GM18870 (cell line): Measurements from ENCODE around the gene IFI6.
"Not testable (repeated sequence)": the region's sequence is repeated elsewhere in the genome, so short reads cannot be mapped to it uniquely, and the experiment has no call there.

ENCODE experiments used
- ATAC-seq: cut with Tn5 transposase; IDR thresholded peaks from one replicate; pipeline ENCODE4 v1.9.1; 2021; ENCODE audit warnings: moderate library complexity; ENCODE audit not compliant: unreplicated experiment

The IFI6 gene

DNA sequence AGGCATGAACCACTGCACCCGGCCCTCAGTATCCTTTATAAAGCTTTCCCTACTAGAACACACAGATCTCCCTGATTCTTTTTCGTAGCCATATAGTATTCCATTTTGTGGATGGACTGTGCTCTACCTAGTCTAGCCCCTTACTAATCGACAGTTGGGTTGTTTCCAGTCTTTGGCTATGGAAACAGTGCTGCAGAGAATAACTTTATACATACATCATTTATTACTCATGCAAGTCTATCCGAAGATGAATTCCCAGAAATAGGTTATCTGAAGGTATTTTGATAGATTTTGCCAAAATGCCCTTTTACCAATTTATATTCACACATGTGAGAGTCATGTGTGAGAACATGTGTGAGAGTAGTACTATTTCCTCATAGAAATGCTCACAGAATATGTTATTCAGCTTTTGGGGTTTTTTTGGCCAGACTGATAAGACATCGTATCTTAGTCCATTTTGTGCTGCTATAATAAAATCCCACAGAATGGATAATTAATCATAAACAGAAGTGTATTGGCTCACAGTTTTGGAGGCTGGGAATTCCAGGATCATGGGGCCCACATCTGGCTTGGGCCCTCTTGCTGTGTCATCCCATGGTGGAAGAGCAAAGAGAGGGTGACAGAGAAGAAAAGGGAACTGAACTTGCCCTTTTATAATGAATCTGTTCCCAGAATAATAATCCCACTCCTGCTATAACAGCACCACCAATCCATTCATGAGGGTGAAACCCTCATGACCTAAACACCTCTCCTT, 19.7 kb downstream of the IFI6 start:
- ATAC-seq = no peak

DNA sequence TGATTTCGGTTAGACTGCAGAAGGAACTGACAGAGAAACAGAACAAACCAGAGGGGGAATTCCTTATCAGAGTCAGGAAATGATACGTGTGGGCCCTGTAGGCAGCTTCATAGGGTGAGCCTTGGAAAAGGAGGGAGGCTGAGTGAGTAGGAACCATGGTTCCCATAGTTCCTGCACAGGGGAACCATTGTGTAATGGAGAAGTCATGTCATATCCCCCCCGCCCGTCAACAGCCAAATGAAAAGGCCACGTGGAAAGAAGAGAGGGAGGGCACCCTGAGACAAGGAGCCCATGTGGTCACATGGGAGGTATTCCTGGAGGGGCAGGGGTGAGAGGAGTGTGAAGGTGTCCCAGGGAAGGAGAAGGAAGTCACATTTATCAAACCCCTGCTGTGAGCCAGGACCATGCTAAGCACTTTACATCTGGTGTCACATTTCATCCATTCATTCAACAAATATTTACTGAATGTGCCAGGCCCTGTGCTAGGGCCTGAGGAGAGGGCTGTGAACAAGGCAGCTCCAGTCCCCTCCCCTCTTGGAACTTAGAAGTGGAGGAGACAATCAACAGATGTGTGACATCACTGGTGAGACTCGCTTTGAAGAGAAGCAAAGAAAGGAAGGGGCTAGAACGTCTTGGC, 21.3 kb downstream of the IFI6 start:
- no peak for ATAC-seq

DNA sequence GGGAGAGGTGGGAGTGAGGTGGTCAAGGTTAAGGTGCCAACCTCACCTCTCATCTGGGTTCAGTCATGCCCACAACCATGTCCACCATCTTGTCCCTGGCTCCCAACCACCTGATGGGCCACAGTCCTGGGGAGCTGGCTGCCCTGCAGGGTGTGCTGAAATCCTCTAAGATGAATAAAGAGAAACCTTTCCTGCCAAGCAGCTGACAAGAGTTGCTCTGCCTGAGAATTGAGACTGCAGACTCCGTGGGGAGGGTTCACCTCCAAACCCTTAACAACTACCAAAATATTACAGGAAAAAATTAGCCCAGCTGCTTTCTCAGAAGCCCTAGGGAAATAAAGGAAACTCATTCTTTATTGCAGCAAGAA, 21.8 kb downstream of the IFI6 start:
- no peak for ATAC-seq

DNA sequence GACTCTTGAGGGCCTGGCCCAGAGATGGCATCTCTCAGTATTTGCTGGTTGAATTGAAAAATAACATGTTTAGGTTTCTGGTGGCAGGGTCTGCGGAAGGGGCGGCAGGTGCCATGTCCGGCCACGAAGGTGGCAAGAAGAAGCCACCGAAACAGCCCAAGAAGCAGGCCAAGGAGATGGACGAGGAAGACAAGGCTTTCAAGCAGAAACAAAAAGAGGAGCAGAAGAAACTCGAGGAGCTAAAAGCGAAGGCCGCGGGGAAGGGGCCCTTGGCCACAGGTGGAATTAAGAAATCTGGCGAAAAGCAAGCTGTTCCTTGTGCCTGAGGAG, 22.7 kb downstream of the IFI6 start:
- no peak for ATAC-seq

DNA sequence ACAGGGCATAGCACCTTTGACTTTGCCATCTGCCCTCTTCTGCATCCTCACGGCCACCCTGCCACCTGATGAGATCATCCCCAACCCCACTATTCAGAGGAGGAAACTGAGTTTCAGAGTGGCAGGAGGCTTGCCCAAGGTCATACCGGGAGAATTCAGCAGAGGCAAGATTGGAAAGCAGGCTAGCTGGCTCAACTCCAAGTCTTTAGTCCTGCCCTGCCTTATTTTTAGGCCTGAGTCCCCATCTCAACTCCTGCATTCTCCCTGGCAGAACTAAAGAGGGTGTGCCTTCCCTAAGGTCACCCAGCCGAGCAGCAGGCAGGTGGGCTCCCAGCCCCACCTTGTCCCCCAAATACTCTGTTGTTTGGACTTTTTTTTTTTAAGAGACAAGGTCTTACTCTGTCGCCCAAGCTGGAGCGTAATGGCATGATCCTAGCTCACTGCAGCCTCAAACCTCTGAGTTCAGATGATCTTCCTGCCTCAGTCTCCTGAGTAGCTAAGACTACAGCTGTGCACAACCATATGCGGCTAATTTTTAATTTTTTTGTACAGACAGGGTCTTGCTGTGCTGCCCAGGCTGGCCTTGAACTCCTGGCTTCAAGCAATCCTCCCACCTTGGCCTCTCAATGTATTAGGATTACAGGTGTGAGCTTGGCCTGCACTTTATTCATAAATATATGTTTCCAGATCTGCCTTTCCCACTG, 23.2 kb downstream of the IFI6 start:
- ATAC-seq = no peak

DNA sequence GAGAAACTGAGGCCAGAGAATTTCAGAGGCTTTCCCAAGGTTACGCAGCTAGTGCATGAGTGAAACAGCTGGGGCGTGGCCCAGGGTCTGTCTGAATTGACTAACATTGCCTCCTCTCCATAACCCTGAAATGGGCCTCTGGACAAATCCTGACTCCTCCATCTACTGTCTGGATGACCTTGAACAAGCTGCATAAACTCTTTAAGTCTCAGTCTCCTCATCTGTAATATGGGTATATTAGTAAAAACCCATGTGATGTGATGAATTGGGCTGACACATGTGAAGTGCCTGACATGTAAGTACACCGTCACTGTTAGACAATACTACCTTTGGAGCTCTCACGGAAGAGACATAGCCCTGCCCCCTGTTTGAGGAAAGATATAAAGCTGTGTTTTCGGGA, 24.7 kb downstream of the IFI6 start:
- ATAC-seq = no peak

DNA sequence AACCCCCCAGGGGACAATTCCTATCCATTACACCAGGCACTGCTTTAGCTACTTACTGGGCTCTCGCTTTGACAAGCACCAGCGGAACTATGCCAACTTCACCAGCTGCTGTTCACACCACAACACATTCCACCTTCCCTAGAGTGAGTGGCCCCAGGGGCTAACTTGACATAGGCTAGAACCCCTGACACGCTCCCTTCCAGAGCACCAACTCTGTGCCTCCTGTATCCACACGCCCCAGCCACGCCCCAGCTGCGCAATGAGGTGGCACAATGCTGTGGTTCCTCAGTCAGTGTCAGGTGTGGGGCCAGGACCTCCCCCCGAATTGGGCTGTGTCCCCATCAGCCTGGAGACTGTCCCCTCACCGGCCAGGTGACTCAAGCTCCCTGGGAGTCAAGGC, 25.3 kb downstream of the IFI6 start:
- no peak for ATAC-seq

DNA sequence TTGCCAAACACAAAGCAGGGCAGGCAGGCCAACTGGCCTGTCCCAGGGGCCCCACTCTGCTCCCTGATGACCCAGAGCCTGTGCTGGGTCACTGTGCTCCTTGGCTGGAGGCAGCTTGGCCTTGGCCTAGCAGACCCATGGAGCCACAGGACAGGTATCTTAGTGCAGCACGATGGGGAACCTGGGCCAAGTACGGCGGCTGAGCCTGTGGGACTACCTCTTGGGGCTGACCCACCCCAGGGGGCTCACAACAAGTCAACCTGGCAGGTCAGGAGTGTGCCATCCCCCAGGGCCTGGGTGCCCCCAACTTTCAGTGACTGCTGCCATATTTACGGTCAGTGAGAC, 26.9 kb downstream of the IFI6 start:
- ATAC-seq = no peak

DNA sequence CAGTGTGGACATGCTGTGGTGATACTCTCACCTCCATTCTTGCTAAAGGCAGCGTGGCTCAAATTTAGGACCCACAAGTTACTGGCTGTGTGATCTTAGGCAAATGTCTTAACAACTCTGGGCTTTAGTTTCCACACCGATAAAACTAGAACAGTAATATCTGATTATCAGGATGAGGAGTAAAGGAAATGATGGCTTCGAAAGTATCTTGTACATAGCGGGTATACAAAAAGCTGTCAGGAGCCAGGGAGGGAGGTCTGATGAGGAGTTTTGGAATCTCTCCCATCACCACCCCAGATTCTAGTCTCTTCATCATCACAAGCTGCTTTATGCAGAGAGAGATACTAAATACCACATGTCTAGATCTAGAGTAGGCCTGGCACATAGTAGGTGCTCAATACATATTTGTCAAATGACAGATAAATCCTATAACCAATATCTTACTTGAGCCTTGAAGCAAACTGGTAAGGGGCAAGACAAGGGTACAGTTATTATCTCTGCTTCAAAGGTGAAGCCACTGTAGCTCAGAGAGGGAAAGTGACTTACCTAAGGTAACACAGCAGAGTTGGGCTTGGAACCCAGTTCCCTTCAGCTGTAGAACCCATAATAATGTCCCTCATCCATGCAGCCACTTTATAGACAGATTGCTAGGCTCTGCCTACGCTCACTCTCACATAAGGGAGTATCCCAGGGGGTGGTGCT, 27.5 kb downstream of the IFI6 start:
- ATAC-seq = no peak

DNA sequence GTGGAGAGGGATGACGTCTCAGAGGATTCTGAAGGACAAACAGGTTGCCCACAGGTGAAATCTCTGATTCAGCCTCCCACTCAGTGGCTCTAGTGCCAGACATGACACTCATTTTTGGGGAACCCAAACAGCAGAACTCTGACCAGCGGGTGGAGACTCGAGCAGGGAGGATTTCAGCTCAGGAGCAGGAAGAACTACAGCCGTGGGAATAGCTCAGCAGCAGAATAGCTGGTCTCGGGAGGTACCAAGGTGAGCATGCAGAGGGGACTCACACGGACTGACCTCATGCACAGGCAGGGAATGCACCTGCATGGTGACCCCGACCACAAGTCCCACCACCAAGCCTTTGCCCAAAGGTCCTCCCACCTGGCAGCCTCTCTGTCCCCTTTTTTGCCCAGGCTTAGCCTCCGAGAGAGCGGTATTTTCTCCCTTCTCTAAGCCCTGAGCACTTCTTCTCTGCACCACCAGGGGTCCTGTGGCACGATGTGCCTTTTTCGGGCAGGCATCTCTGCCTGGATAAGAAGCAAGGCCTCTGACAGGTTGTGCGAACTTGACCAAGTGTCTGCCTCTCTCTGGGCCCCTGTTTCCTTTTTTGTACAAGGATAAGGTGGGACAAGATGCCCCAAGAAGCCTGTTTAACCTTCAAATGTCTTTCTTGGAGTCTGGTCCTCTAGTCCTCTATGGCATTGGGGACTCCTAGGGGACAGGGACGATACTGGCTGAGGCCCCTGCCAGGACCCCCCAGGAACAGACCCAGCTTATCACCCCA, 28.2 kb downstream of the IFI6 start:
- no peak for ATAC-seq

DNA sequence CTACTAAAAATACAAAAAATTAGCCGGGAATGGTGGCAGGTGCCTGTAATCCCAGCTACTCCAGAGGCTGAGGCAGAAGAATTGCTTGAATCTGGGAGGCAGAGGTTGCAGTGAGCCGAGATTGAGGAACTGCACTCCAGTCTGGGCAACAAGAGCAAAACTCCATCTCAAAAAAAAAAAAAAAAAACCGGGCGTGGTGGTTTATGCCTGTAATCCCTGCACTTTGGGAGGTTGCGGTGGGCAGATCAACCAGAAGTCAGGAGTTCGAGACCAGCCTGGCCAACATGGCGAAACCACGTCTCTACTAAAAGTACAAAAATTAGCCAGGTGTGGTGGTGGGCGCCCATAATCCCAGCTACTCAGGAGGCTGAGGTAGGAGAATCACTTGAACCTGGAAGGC, 31.5 kb downstream of the IFI6 start:
- ATAC-seq = not testable (repeated sequence)

DNA sequence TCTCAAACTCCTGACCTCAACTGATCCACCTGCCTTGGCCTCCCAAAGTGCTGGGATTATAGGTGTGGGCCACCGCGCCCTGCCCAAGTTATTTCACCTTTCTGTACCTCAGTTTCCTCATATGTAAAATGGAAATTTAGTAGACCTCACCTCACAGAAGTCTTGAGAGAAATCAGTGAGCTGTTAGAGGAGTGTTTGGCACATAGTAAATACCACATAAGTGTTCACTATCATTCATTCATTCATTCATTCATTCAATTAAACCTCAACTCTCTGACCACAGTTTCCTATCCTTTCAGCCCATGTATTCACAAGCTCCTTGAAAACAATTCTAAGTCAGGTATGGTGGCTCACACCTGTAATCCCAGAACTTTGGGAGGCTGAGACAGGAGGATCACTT, 33.2 kb downstream of the IFI6 start:
- ATAC-seq = no peak

DNA sequence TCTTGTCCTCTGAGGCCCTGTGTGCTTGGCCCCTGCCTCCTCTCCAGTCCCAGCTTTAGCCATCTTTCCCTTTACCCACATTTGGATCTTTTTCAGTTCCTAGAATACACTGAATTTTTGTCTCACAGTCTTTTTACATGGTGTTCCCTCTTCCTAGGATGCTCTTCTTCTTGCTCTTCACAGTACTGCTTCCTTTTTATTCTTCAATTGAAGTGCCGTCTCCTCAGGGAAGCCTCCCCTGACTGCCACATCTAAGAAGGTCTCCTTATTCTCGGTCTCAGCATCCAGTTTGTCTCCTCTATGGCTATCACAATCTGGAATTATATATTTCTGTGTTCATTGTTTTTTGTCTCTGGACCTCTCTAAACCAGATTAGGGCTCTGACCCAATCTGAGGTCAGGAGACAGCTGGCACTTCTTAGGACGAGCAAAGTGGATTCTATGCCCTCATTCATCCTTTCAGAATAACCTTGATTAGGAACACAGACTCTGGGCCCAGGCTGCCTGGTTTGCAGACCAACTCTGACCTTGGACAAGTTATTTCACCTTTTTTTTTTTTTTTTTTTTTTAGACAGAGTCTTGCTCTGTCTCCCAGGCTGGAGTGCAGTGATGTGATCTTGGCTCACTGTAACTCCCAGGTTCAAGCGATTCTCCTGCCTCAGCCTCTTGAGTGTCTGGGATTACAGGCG, 33.8 kb downstream of the IFI6 start:
- ATAC-seq = no peak

DNA sequence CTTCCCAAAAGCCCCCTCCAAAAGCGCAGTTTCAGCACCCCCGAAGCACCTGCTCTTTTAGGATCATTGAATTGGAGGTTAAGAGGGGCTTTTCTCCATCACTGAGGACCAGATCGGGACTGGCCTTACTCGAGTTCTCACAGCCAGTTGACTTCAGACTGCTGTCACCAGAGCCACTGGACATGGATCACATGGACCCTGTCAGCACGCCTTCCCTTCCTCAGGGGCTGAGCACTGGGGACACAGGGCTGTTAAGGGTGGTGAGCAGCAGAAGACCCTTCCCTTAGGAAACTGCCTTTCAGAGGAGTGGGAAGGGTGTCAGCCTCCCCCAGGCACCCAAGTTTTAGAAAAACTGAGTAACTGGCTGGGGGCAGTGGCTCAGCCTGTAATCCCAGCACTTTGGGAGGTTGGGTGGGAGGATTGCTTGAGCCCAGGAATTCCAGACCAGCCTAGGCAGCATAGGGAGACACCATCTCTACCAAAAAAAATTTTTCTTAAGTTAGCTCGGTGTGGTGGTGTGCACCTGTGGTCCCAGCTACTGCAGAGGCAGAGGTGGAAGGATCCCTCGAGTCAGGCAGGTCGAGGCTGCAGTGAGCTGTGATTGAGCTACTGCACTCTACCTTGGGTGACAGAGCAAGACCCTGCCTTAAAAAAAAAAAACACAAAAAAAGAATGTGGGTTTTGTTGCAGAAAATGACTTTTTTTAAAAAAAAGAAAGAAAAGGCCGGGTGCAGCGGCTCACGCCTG, 36.4 kb downstream of the IFI6 start:
- ATAC-seq = no peak

DNA sequence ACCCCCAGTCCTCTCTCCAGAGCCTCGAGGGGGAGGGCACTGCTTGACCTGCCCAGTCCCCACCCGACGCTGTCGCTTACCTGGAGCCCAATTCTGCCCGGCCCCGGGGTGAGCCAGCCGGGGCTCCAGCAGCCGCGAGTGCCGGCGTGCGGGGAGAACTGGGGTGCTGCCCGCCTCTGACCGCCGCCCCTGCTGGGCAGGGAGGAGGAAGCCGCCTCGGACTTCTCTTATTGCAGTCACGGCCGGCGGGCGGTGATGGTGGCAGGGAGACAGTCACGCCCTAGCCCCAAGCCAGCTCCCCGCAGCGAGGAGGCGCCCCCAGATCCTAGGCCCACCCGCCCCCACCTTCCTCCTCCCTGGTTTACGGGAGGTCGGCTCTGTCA, 37.0 kb downstream of the IFI6 start, which contains the start of gene FGR:
Gene FGR, minus strand, starts transcription at position 201 of the 383 bp plus-strand sequence. CDS start 11,269 bp downstream, outside the sequence.
- no peak for ATAC-seq

DNA sequence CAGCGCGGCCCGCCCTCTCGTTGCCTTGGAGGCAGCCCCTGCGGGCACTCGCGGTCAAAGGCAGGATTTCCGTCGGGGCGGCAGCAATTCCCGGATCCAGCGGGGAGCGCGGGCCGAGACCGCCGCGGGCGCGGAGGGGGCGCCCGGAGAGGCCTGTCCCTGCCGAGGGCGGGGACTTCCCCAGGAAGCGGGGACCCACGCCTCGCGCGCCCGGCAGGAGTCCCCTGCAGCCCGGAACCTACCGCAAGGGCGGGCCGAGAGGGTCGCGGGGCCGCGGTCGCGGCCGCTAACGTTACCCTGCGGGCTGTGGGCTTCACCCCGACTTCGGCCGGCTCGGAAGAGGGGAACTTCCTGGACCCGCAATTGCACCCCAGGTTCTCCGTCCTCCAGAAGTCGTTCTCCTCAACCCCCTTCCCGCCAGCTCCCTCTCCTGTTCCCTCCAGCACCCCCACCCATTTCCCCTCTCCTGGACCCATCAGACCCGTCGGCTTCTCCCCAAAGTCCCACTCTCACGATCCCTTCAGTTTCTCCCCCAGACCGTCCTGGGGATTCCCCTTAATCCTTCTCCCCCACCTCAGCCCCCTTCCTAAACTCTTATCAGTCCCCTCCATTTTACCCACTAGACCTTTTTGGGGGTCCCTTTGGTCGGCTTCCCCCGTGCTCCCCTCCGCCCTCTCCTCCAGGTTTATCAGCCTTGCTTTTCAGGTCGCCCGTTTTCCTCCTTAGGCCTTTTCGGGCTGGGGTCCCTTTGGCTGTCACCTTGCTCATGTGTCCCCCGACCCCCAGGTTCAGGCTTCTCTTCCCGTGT, 37.6 kb downstream of the IFI6 start:
- no peak for ATAC-seq

DNA sequence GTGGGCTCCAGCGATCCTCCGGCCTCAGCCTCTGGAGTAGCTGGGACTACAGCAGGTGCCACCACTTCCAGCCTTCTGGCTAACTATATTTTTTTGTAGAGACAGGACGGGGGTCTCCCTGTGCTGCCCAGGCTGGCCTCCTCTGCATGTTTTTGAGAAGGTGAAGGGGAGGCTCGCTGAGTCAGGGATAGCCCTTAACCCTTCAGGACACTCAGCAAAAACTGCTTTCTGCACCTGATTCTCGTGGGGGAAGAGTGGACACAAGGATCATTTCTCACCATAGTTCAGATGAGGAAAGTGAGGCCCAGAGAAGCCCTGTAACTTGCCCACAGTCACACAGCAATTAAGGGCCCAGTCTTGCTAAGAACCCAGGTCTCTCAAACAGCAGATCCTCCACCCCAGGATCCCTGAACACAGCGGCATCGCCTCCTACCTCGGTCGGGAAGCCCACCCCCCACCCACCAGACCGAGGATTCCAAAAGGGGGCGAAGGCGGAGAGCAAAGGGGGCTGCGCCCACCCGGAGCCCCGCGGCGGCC, 38.3 kb downstream of the IFI6 start:
- no peak for ATAC-seq

DNA sequence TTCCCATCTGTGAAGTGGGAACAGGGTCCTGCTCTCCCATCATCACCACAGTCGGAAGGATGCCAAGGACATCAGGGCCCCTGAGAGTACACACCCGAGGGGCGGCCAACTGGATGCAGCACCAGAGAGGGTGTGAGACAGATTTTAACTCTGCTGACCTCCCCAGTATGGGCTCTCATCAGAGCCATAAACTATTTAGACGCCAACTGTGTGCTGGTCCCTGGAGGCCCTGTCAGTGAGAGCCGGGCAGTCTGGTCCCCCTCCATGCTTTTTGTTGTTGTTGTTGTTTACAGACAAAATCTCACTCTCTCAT, 38.7 kb downstream of the IFI6 start:
- no peak for ATAC-seq
